Nephron progenitor cell (in vitro differentiated cells): ENCODE results near the gene PKHD1.

Experiments
- DNase-seq: peaks from one replicate; pipeline ENCODE4 v3.0.0; 2021
- H3K27ac Mint-ChIP-seq: 2 replicates; pipeline ENCODE4 v1.8.0; 2021; ENCODE audit warnings: mild to moderate bottlenecking, moderate library complexity, mixed read lengths
- H3K27me3 Mint-ChIP-seq: 2 replicates; pipeline ENCODE4 v1.8.0; 2021; ENCODE audit warnings: mild to moderate bottlenecking, low read depth, mixed read lengths; ENCODE audit not compliant: poor library complexity
- H3K36me3 Mint-ChIP-seq: 2 replicates; pipeline ENCODE4 v1.8.0; 2021; ENCODE audit warnings: low read depth, mixed read lengths
- H3K4me1 Mint-ChIP-seq: 2 replicates; pipeline ENCODE4 v1.8.0; 2021; ENCODE audit warnings: mixed read lengths
- H3K4me3 Mint-ChIP-seq: 2 replicates; pipeline ENCODE4 v1.8.0; 2021; ENCODE audit warnings: mild to moderate bottlenecking, moderate library complexity, mixed read lengths
- H3K9me3 Mint-ChIP-seq: 2 replicates; pipeline ENCODE4 v1.8.0; 2021; ENCODE audit warnings: mild to moderate bottlenecking, moderate library complexity, mixed read lengths
- TF ChIP-seq, protein P1 (sequence below): fragments of 200-600 bp; sonication (generic); IDR thresholded peaks from 2 replicates; pipeline ENCODE4 v1.5.0; 2021; ENCODE audit warnings: antibody characterized with exemption

PKHD1 gene

DNA sequence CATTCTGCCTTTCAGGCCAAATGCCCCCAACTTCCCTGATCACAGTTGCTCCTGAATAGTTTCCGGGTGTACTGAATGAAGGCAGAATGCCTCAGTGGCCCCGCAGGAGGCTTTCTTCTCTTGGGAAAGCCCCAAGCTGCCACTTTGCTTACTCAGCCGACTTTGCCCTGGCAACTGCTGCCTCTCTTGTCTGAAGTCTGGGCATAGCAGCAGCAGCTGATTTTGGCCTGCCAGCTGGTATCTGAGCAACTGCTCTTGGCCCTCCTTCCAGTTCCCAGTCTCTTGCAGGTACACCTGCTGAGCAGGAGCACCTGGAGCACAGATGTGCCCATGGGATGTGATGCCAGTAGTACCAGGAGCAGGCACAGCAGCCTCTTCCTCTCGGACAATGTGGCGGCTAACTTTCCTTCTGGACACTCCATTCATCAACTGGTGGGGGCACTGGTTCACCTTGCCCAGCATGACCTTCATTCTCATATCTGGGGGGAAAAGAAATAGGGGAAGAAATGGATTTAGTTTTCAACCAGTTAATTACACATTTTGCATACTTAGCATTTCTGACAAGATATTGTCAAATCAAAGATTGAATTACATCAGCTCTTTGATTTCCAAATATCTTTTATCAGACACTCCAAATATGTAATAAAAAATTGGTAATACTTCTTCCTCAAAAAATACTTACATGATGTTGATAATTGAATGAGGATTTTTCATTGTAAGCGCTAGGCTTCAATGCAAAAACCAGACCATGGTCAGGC lies 468.2 kb downstream of the PKHD1 start:
- H3K4me3 Mint-ChIP-seq, result no peak overlapping the region
- no peaks in the 10 kb centered on the region for H3K27me3 Mint-ChIP-seq
- TF ChIP-seq, protein P1, sequence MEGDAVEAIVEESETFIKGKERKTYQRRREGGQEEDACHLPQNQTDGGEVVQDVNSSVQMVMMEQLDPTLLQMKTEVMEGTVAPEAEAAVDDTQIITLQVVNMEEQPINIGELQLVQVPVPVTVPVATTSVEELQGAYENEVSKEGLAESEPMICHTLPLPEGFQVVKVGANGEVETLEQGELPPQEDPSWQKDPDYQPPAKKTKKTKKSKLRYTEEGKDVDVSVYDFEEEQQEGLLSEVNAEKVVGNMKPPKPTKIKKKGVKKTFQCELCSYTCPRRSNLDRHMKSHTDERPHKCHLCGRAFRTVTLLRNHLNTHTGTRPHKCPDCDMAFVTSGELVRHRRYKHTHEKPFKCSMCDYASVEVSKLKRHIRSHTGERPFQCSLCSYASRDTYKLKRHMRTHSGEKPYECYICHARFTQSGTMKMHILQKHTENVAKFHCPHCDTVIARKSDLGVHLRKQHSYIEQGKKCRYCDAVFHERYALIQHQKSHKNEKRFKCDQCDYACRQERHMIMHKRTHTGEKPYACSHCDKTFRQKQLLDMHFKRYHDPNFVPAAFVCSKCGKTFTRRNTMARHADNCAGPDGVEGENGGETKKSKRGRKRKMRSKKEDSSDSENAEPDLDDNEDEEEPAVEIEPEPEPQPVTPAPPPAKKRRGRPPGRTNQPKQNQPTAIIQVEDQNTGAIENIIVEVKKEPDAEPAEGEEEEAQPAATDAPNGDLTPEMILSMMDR, result no peak
- H3K4me1 Mint-ChIP-seq, result no peaks in the 10 kb centered on the region
- DNase-seq, result no peak
- H3K9me3 Mint-ChIP-seq, result no peaks in the 10 kb centered on the region
- no peaks in the 10 kb centered on the region for H3K36me3 Mint-ChIP-seq
- H3K27ac Mint-ChIP-seq, result no peak overlapping the region

GRCh38 chr6:51618563-51618962 lies 468.9 kb downstream of the PKHD1 start:
- TF ChIP-seq, protein P1, result peak; percentile 48
- Mint-ChIP-seq H3K36me3 (no peaks in the 10 kb centered on the region), H3K4me1 (no peaks in the 10 kb centered on the region), H3K27me3 (no peaks in the 10 kb centered on the region), H3K4me3 (no peak overlapping the region), H3K9me3 (no peaks in the 10 kb centered on the region), H3K27ac (no peak overlapping the region)
- DNase-seq, result no peak

DNA sequence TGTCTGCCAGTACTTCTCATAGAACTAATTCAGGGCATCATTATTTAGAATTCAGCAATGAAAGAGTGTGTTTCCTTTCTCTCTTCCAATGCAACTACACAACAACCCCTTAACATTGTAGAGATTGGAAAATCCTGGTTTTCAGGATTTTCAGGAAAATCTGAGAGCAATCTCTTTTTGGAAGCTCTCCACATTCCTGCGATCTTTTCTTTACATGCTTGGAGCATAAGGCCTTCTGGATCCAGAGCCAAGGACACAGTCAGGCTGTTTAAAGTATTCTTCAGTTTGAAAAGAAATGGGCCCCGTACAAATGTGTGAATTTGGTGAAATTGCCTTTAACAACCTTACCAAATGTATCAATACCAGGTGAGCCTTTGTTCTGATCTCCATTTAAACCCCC lies 469.7 kb downstream of the PKHD1 start:
- H3K27ac Mint-ChIP-seq, result no peak overlapping the region
- H3K27me3 Mint-ChIP-seq, result no peaks in the 10 kb centered on the region
- H3K36me3 Mint-ChIP-seq, result no peaks in the 10 kb centered on the region
- no peaks in the 10 kb centered on the region for H3K4me1 Mint-ChIP-seq
- no peak overlapping the region for H3K4me3 Mint-ChIP-seq
- TF ChIP-seq, protein P1, result no peak
- no peak for DNase-seq
- no peaks in the 10 kb centered on the region for H3K9me3 Mint-ChIP-seq

DNA sequence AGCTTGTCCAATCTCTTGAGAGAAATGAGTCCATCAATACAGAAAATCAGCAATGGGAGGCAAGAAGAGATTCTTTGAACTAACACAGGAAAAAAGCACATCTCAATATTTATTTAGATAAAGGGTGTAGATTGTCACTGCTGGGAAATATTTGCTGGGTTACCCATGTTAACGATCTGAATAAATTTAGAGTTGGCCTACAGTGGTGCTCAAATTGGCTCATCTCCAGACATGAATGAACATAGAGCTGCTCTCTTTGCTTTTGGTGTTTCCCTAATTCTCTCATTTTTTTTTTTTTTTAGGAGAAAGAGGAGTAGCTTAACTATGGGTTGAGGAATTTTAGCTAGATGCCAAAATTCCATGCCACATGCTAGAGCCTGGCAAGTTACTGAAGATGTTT lies 471.2 kb downstream of the PKHD1 start:
- Mint-ChIP-seq H3K9me3 (no peaks in the 10 kb centered on the region), H3K27me3 (no peaks in the 10 kb centered on the region), H3K27ac (no peak overlapping the region), H3K4me3 (no peak overlapping the region), H3K36me3 (no peaks in the 10 kb centered on the region), H3K4me1 (no peaks in the 10 kb centered on the region)
- DNase-seq, result no peak
- TF ChIP-seq, protein P1, result no peak

DNA sequence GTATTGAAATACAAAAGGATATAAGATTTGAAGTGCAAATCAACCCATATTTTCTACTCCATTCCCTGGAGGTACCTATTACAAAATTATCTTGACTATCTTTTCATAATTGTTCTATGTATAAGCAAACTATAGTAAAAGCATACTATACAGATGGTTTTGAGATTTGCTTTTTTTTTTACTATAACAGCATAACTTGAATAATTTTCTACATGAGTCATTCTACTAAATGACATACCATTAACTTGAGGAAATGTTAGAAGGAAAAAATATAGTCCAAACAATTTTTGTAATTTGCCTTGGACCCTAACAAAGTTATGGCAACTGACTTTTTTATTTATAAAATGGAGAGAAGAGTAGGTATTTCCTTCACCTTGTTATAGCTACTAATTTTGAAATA lies 472.7 kb downstream of the PKHD1 start:
- no peaks in the 10 kb centered on the region for H3K9me3 Mint-ChIP-seq
- H3K27me3 Mint-ChIP-seq, result no peaks in the 10 kb centered on the region
- no peaks in the 10 kb centered on the region for H3K4me1 Mint-ChIP-seq
- TF ChIP-seq, protein P1, result no peak
- no peak overlapping the region for H3K27ac Mint-ChIP-seq
- H3K36me3 Mint-ChIP-seq, result no peaks in the 10 kb centered on the region
- no peak overlapping the region for H3K4me3 Mint-ChIP-seq
- no peak for DNase-seq

- Mint-ChIP-seq H3K27me3 (no peaks in the 10 kb centered on the region), H3K36me3 (no peaks in the 10 kb centered on the region), H3K27ac (no peak overlapping the region), H3K4me1 (no peaks in the 10 kb centered on the region), H3K4me3 (no peak overlapping the region), H3K9me3 (no peaks in the 10 kb centered on the region)
- TF ChIP-seq, protein P1, result no peak
- DNase-seq, result no peak
Measured at GRCh38 chr6:51613558-51613957, 473.9 kb downstream of the PKHD1 start.
